Forelimb muscle (tissue), 1 donor: ENCODE measurements around the gene AUNIP. TPM values are rescaled to one million over a fixed set of nuclear protein-coding genes. Genes with fewer than 3 reads are reported as not detected.
"Not testable (repeated sequence)": the region's sequence is repeated elsewhere in the genome, so short reads cannot be mapped to it uniquely, and the experiment has no call there.

Source experiments
- DNase-seq: peaks from one replicate; pipeline ENCODE4 v3.0.0-alpha.2; 2013; ENCODE audit warnings: low read depth
- polyA plus RNA-seq: library from polyadenylated mRNA; unstranded; fragments of 120-200 nt; gene quantifications from one replicate; pipeline ENCODE4 v1.2.1, GENCODE V29; 2013; ENCODE audit not compliant: insufficient read length

The AUNIP gene
- polyA plus RNA-seq, 1 donor = 0.71 TPM

GRCh38 chr1:25866288-25866687 lies 7.0 kb upstream of the AUNIP start:
- no peak for DNase-seq

- DNase-seq = no peak
Observed at GRCh38 chr1:25864434-25864833, 5.2 kb upstream of the AUNIP start.

GRCh38 chr1:25863486-25864262 lies 4.4 kb upstream of the AUNIP start:
- no peak for DNase-seq

GRCh38 chr1:25862785-25863485 lies 3.7 kb upstream of the AUNIP start:
- DNase-seq = no peak

GRCh38 chr1:25861316-25862286 lies 2.3 kb upstream of the AUNIP start:
- no peak for DNase-seq

- no peak for DNase-seq
Observed at GRCh38 chr1:25858494-25858893, 763 bp downstream of the AUNIP start.

GRCh38 chr1:25856856-25857255 lies 2.4 kb downstream of the AUNIP start:
- DNase-seq = no peak

- DNase-seq = no peak
Observed at GRCh38 chr1:25854554-25854953, 4.7 kb downstream of the AUNIP start.

GRCh38 chr1:25848531-25848930 lies 10.7 kb downstream of the AUNIP start:
- no peak for DNase-seq

GRCh38 chr1:25847929-25848328 lies 11.3 kb downstream of the AUNIP start:
- no peak for DNase-seq

- DNase-seq = no peak
Observed at GRCh38 chr1:25845664-25846063, 13.6 kb downstream of the AUNIP start.

GRCh38 chr1:25844536-25845337 lies 14.5 kb downstream of the AUNIP start:
- DNase-seq = no peak

GRCh38 chr1:25843483-25843882 lies 15.8 kb downstream of the AUNIP start:
- no peak for DNase-seq

GRCh38 chr1:25839808-25840207 lies 19.4 kb downstream of the AUNIP start:
- not testable (repeated sequence) for DNase-seq

- no peak for DNase-seq
Observed at GRCh38 chr1:25837262-25837875, 21.9 kb downstream of the AUNIP start.

GRCh38 chr1:25836695-25837094 lies 22.6 kb downstream of the AUNIP start:
- DNase-seq = no peak

- DNase-seq = no peak
Observed at GRCh38 chr1:25834894-25835293, 24.4 kb downstream of the AUNIP start.

GRCh38 chr1:25833158-25833557 lies 26.1 kb downstream of the AUNIP start:
- no peak for DNase-seq

- DNase-seq = no peak
Observed at GRCh38 chr1:25832336-25833037, 26.8 kb downstream of the AUNIP start.

- DNase-seq = no peak
Observed at GRCh38 chr1:25831569-25832196, 27.6 kb downstream of the AUNIP start.
